Vagina (tissue), 2 donors: Measurements from ENCODE around the gene TEX264.

ENCODE experiments used
- POLR2A ChIP-seq, 2 donors: fragments of 450-650 bp; IDR thresholded peaks; one replicate each; pipeline ENCODE4 v1.6.1; 2017; ENCODE audit warnings: antibody characterized with exemption in 2 of 2, mild to moderate bottlenecking in 2 of 2, moderate library complexity in 2 of 2
- POLR2AphosphoS5 ChIP-seq, 2 donors: sonication (generic); formaldehyde crosslinking; IDR thresholded peaks; one replicate each; pipeline ENCODE4 v1.9.0; 2017; ENCODE audit warnings: antibody characterized with exemption in 2 of 2, mild to moderate bottlenecking in 2 of 2, low read depth in 1 of 2; ENCODE audit not compliant: insufficient read depth in 1 of 2
- TF ChIP-seq, protein P1 (sequence below), 3 experiments: fragments of 450-650 bp in 2 of 3; fragments of 200-600 bp in 1 of 3; sonication (generic) in 1 of 3; IDR thresholded peaks; one replicate each; pipeline ENCODE4 v1.5.1; 2017 to 2019; ENCODE audit warnings: antibody characterized with exemption in 3 of 3, mild to moderate bottlenecking in 2 of 3, moderate library complexity in 2 of 3

DNA sequence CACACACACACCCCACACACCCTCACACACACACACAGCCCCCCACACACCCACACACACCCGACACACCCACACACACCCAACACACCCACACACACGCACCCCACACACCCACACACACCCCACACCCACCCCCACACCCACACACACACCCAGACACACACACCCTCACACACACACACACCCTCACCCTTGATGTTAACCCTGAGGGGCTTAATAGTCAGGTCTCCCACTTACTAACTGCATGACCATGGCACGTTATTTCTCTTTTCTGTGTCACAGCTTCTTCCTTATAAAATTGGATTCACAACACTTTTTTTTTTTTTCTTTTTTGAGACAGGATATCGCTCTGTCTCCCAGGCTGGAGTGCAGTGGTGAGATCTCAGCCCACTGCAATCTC, 38.6 kb downstream of the TEX264 start:
- no peak for TF ChIP-seq POLR2A (IDR thresholded peaks at IDR 0.05)
- TF ChIP-seq POLR2AphosphoS5 (IDR thresholded peaks at IDR 0.05; ENCODE audit: insufficient read depth in 1 of 2, low read depth in 1 of 2) = no peak
- TF ChIP-seq, protein P1, sequence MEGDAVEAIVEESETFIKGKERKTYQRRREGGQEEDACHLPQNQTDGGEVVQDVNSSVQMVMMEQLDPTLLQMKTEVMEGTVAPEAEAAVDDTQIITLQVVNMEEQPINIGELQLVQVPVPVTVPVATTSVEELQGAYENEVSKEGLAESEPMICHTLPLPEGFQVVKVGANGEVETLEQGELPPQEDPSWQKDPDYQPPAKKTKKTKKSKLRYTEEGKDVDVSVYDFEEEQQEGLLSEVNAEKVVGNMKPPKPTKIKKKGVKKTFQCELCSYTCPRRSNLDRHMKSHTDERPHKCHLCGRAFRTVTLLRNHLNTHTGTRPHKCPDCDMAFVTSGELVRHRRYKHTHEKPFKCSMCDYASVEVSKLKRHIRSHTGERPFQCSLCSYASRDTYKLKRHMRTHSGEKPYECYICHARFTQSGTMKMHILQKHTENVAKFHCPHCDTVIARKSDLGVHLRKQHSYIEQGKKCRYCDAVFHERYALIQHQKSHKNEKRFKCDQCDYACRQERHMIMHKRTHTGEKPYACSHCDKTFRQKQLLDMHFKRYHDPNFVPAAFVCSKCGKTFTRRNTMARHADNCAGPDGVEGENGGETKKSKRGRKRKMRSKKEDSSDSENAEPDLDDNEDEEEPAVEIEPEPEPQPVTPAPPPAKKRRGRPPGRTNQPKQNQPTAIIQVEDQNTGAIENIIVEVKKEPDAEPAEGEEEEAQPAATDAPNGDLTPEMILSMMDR (IDR thresholded peaks at IDR 0.05) = no peak
